ENCODE measurements around the gene TNFAIP8L2. TPM values are rescaled to one million over a fixed set of nuclear protein-coding genes. Genes with fewer than 3 reads are reported as not detected.

Gene TNFAIP8L2
- total RNA-seq, 4 donors from 2014 or later = 2.0 to 5.2 (median 4.2) TPM

DNA sequence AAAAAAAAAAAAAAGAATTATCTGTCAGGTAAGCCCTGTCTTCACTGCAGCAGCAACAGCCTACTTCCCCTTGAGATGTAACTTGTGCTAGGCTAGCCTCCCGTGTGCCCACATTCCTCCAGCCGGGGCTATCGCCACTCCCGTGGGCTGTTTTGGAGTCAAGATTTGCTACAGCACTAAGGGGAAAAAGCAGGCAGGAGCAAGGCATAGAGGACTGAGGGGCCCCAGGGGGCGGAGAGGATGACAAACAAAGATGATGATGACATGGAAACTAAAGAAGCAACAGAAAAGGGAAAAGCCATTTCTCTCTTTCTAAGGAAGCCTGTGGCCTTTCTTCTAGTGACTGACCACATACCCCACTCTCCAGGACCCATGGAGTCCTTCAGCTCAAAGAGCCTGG is 1.9 kb downstream of the TNFAIP8L2 start:
- in situ Hi-C loops (cut with MboI; ENCODE audit: low pct_ligation_motif_present in 1 of 4, low pct_unique_long_range_greater_than_20kb in 1 of 4, low sequenced_read_pairs in 3 of 4) (loop anchor here in 3 of 4 donors (5.0 to 25.0 kb wide), 5 partner anchors 61 to 144 kb away; partner anchors contain the start of genes BNIPL (in 1 of the 3) and C1orf56 (in 1 of the 3)), intact Hi-C loops (cut with DNase I; ENCODE audit: low total_unique reads) (loop anchor here (5.0 to 10.0 kb wide), 2 partner anchors 54 to 341 kb away; no protein-coding TSS in a partner anchor)
- Histone ChIP-seq H3K27me3 (no peaks in the 10 kb centered on the region), H3K4me3 (no peak overlapping the region), H3K4me1 (peaks cover 0 to 9% (median 0%) of the 10 kb centered on the region in 4 donors), H3K9me3 (no peaks in the 10 kb centered on the region), H3K36me3 (peaks cover 0 to 9% (median 5%) of the 10 kb centered on the region in 4 donors), H3K27ac (peak overlapping the region in 3 of 4 donors; percentile 12 to 58 (median 24))
- WGBS, 2 donors (ENCODE audit: low coverage in 1 of 2) = 81 to 90% methylated on average over 5 of the region's 5 CpGs
- DNase-seq = no peak
- TF ChIP-seq POLR2A (IDR thresholded peaks at IDR 0.05) (no peak), EP300 (IDR thresholded peaks at IDR 0.05; ENCODE audit: low read depth) (no peak), POLR2AphosphoS5 (IDR thresholded peaks at IDR 0.05) (no peak)
- TF ChIP-seq, protein P1, sequence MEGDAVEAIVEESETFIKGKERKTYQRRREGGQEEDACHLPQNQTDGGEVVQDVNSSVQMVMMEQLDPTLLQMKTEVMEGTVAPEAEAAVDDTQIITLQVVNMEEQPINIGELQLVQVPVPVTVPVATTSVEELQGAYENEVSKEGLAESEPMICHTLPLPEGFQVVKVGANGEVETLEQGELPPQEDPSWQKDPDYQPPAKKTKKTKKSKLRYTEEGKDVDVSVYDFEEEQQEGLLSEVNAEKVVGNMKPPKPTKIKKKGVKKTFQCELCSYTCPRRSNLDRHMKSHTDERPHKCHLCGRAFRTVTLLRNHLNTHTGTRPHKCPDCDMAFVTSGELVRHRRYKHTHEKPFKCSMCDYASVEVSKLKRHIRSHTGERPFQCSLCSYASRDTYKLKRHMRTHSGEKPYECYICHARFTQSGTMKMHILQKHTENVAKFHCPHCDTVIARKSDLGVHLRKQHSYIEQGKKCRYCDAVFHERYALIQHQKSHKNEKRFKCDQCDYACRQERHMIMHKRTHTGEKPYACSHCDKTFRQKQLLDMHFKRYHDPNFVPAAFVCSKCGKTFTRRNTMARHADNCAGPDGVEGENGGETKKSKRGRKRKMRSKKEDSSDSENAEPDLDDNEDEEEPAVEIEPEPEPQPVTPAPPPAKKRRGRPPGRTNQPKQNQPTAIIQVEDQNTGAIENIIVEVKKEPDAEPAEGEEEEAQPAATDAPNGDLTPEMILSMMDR (IDR thresholded peaks at IDR 0.05) = no peak

DNA sequence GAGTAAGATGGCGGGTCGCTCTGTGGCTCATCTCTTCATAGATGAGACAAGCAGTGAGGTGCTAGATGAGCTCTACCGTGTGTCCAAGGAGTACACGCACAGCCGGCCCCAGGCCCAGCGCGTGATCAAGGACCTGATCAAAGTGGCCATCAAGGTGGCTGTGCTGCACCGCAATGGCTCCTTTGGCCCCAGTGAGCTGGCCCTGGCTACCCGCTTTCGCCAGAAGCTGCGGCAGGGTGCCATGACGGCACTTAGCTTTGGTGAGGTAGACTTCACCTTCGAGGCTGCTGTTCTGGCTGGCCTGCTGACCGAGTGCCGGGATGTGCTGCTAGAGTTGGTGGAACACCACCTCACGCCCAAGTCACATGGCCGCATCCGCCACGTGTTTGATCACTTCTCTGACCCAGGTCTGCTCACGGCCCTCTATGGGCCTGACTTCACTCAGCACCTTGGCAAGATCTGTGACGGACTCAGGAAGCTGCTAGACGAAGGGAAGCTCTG is 2.4 kb downstream of the TNFAIP8L2 start:
- intact Hi-C loops (cut with DNase I; ENCODE audit: low total_unique reads) = loop anchor here (5.0 to 10.0 kb wide), 2 partner anchors 54 to 342 kb away; no protein-coding TSS in a partner anchor
- peaks cover 0 to 9% (median 5%) of the 10 kb centered on the region in 4 donors for H3K36me3 ChIP-seq

DNA sequence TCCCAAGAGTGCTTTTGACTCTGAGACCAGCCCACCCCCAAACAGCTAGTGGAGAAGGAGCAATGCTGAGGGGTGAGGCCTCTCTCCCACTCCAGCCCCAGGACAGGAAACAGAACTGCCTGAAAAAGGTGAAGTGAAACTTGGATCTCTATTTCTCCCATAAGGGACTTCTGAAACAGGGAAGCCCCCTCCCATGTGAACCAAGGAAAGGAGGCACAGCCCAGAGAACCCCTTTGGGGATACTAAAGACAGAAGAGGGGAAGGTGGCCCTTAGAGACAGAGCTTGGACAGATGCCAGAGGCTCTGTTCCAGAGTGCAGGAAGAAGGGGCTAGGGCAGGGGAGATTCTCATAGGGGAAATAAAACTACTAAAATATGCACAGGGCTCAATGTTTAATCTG is 2.9 kb downstream of the TNFAIP8L2 start:
- H3K4me1 ChIP-seq = peaks cover 0 to 14% (median 3%) of the 10 kb centered on the region in 4 donors
- no peak for TF ChIP-seq POLR2A (IDR thresholded peaks at IDR 0.05)
- no peak for TF ChIP-seq POLR2AphosphoS5 (IDR thresholded peaks at IDR 0.05)
- TF ChIP-seq EP300 (IDR thresholded peaks at IDR 0.05; ENCODE audit: low read depth) = no peak
- TF ChIP-seq, protein P1 (IDR thresholded peaks at IDR 0.05) = no peak
- H3K9me3 ChIP-seq = no peaks in the 10 kb centered on the region
- H3K36me3 ChIP-seq = peaks cover 0 to 9% (median 5%) of the 10 kb centered on the region in 4 donors
- DNase-seq = no peak
- in situ Hi-C loops (cut with MboI; ENCODE audit: low pct_ligation_motif_present in 1 of 4, low pct_unique_long_range_greater_than_20kb in 1 of 4, low sequenced_read_pairs in 3 of 4) = loop anchor here in 3 of 4 donors (5.0 to 25.0 kb wide), 5 partner anchors 62 to 145 kb away; partner anchors contain the start of genes BNIPL (in 1 of the 3) and C1orf56 (in 1 of the 3)
- no peak overlapping the region for H3K4me3 ChIP-seq
- H3K27ac ChIP-seq = peak overlapping the region in 1 of 4 donors; percentile 19
- intact Hi-C loops (cut with DNase I; ENCODE audit: low total_unique reads) = loop anchor here (5.0 to 10.0 kb wide), 2 partner anchors 55 to 342 kb away; no protein-coding TSS in a partner anchor
- no peaks in the 10 kb centered on the region for H3K27me3 ChIP-seq

More for the DNA sequence above, 2.4 kb downstream of the TNFAIP8L2 start:
- in situ Hi-C loops (cut with MboI; ENCODE audit: low pct_ligation_motif_present in 1 of 4, low pct_unique_long_range_greater_than_20kb in 1 of 4, low sequenced_read_pairs in 3 of 4) = loop anchor here in 3 of 4 donors (5.0 to 25.0 kb wide), 5 partner anchors 62 to 144 kb away; partner anchors contain the start of genes BNIPL (in 1 of the 3) and C1orf56 (in 1 of the 3)
- Histone ChIP-seq H3K4me1 (peaks cover 0 to 9% (median 0%) of the 10 kb centered on the region in 4 donors), H3K9me3 (no peaks in the 10 kb centered on the region), H3K27ac (peak overlapping the region in 3 of 4 donors; percentile 12 to 58 (median 24)), H3K4me3 (no peak overlapping the region), H3K27me3 (no peaks in the 10 kb centered on the region)
- 78 to 87% methylated on average over 6 to 10 of the region's 22 CpGs for WGBS, 2 donors (ENCODE audit: low coverage in 1 of 2)
- no peak for DNase-seq
- TF ChIP-seq POLR2A (IDR thresholded peaks at IDR 0.05) (no peak), EP300 (IDR thresholded peaks at IDR 0.05; ENCODE audit: low read depth) (no peak)

DNA sequence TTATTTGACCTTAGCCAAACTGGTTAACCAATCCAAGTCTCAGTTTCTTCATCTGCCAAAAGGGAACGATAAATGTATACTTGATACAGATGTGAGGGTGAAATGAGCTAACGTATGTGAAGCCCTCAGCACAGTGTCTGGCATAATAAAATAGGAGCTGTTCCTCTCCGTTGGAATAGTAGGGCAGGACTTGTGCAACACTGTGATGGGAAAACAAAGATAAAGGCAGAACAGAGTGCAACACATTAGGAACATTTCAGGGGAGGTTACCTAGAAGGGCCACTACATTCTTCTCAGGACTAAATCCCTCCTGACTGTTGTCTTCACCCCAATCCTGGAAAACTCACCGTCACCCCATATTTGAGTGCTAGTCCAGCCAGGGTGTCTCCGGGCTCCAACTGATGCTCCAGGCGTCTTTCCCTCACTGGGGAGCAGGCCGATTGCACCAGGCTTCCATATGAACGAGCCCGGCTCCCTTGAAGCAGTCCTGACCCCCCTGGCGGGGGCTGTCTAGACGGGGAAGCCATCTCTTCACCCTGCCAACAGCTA is 8.4 kb downstream of the TNFAIP8L2 start:
- peaks cover 6 to 30% (median 20%) of the 10 kb centered on the region in 4 donors for H3K4me1 ChIP-seq
- in situ Hi-C loops (cut with MboI; ENCODE audit: low pct_ligation_motif_present in 1 of 4, low pct_unique_long_range_greater_than_20kb in 1 of 4, low sequenced_read_pairs in 3 of 4) (loop anchor here in 1 of 4 donors (25.0 kb wide), 1 partner anchor 128 kb away; the partner anchor contains the start of genes BNIPL and C1orf56), intact Hi-C loops (cut with DNase I; ENCODE audit: low total_unique reads) (no loop called here)
- H3K36me3 ChIP-seq = peaks cover 0 to 19% (median 5%) of the 10 kb centered on the region in 4 donors
- H3K4me3 ChIP-seq = peak overlapping the region; percentile 32 to 94 (median 78)
- no peaks in the 10 kb centered on the region for H3K27me3 ChIP-seq
- H3K9me3 ChIP-seq = no peaks in the 10 kb centered on the region
- TF ChIP-seq EP300 (IDR thresholded peaks at IDR 0.05; ENCODE audit: low read depth) (no peak), POLR2AphosphoS5 (IDR thresholded peaks at IDR 0.05) (no peak), POLR2A (IDR thresholded peaks at IDR 0.05) (no peak)
- TF ChIP-seq, protein P1 (IDR thresholded peaks at IDR 0.05) = no peak
- peak overlapping the region; percentile 84 to 94 (median 88) for H3K27ac ChIP-seq
- DNase-seq = no peak
- 30% methylated on average over 11 of the region's 11 CpGs; no CpG with 5 or more reads in 1 of the 2 donors for WGBS, 2 donors (ENCODE audit: low coverage in 1 of 2)

All from transverse colon (tissue), 4 donors.